CD4-positive, CD25-positive, alpha-beta regulatory T cell (primary cell): ENCODE data around the gene DUSP21. TPM values are rescaled to one million over a fixed set of nuclear protein-coding genes. Genes with fewer than 3 reads are reported as not detected.
"Not testable (repeated sequence)": the region's sequence is repeated elsewhere in the genome, so short reads cannot be mapped to it uniquely, and the experiment has no call there.

Source experiments
- ATAC-seq, 2 donors: fragments of 150-1000 bp; cut with Tn5 transposase; one replicate each; pipeline ENCODE4 v1.10.0; 2021; ENCODE audit warnings: low read depth in 2 of 2, moderate number of reproducible peaks in 2 of 2, moderate library complexity in 1 of 2
- DNase-seq, 3 donors: peaks; one replicate each; pipeline versions ENCODE4 v3.0.0 to v3.0.0-alpha.2; 2012 to 2022; ENCODE audit warnings: mixed read lengths in 1 of 3
- H3K27ac ChIP-seq: one replicate; pipeline ENCODE4 v1.7.0; 2013; ENCODE audit warnings: mild to moderate bottlenecking, low read length; ENCODE audit not compliant: insufficient read depth, poor library complexity, severe bottlenecking
- H3K27me3 ChIP-seq: one replicate; pipeline ENCODE4 v1.7.0; 2013; ENCODE audit warnings: low read length; ENCODE audit not compliant: control insufficient read depth, insufficient read depth
- H3K36me3 ChIP-seq: one replicate; pipeline ENCODE4 v1.7.0; 2013; ENCODE audit warnings: mild to moderate bottlenecking, low read length, moderate library complexity; ENCODE audit not compliant: control insufficient read depth, insufficient read depth
- H3K4me1 ChIP-seq: 2 replicates; pipeline ENCODE4 v1.7.0; 2013; ENCODE audit warnings: mild to moderate bottlenecking, low read length; ENCODE audit not compliant: insufficient read depth, control insufficient read depth, poor library complexity, severe bottlenecking
- H3K4me3 ChIP-seq: one replicate; pipeline ENCODE4 v1.7.0; 2013; ENCODE audit warnings: low read depth, mild to moderate bottlenecking, low read length, moderate library complexity
- H3K9me3 ChIP-seq, 2 experiments: 1 replicate in 1 of 2; 2 replicates in 1 of 2; pipeline ENCODE4 v1.7.0; 2013; ENCODE audit warnings: low read length in 2 of 2, mild to moderate bottlenecking in 1 of 2, moderate library complexity in 1 of 2; ENCODE audit not compliant: control insufficient read depth in 2 of 2
- H3K27ac Mint-ChIP-seq, 3 donors: one replicate each; pipeline ENCODE4 v1.8.0; 2020 to 2022; ENCODE audit warnings: mild to moderate bottlenecking in 3 of 3, mixed read lengths in 3 of 3, moderate library complexity in 2 of 3
- H3K27me3 Mint-ChIP-seq: one replicate; pipeline ENCODE4 v1.8.0; 2022; ENCODE audit warnings: mild to moderate bottlenecking, mixed read lengths
- H3K36me3 Mint-ChIP-seq: one replicate; pipeline ENCODE4 v1.8.0; 2020; ENCODE audit warnings: mixed read lengths
- H3K4me1 Mint-ChIP-seq, 4 donors: one replicate each; pipeline ENCODE4 v1.8.0; 2020 to 2022; ENCODE audit warnings: mixed read lengths in 4 of 4, mild to moderate bottlenecking in 1 of 4
- H3K4me3 Mint-ChIP-seq, 4 donors: one replicate each; pipeline ENCODE4 v1.8.0; 2020 to 2022; ENCODE audit warnings: mild to moderate bottlenecking in 4 of 4, mixed read lengths in 4 of 4, moderate library complexity in 3 of 4
- H3K9me3 Mint-ChIP-seq, 7 donors: one replicate each; pipeline ENCODE4 v1.8.0; 2020 to 2022; ENCODE audit warnings: mixed read lengths in 7 of 7, mild to moderate bottlenecking in 3 of 7, moderate library complexity in 2 of 7
- polyA plus RNA-seq, 4 donors: library from polyadenylated mRNA; unstranded; fragments of 300-500 nt; fragmentation: Illumina TruSeq; gene quantifications; one replicate each; pipeline ENCODE4 v1.2.3, GENCODE V29; 2021
- total RNA-seq: library from RNA; stranded (reverse); gene quantifications from one replicate; pipeline ENCODE4 v1.2.3, GENCODE V29; 2022

The DUSP21 gene
- total and polyA plus RNA-seq, 5 donors from 2014 or later: not detected

GRCh38 chrX:44828008-44828605 lies 15.7 kb upstream of the DUSP21 start:
- Histone ChIP-seq H3K9me3 (no peaks in the 10 kb centered on the region), H3K27me3 (no peaks in the 10 kb centered on the region), H3K27ac (no peak overlapping the region), H3K36me3 (no peaks in the 10 kb centered on the region), H3K4me1 (no peaks in the 10 kb centered on the region), H3K4me3 (no peak overlapping the region)
- ATAC-seq (no peak), DNase-seq (no peak)
- Mint-ChIP-seq H3K9me3 (no peaks in the 10 kb centered on the region), H3K4me1 (no peaks in the 10 kb centered on the region), H3K36me3 (no peaks in the 10 kb centered on the region), H3K27me3 (no peaks in the 10 kb centered on the region), H3K4me3 (no peak overlapping the region), H3K27ac (no peak overlapping the region)

- no peak overlapping the region for H3K27ac ChIP-seq
- ATAC-seq: no peak
These were observed 14.0 kb upstream of the DUSP21 start for GRCh38 chrX:44829832-44830231.

GRCh38 chrX:44842550-44843317 lies 1.1 kb upstream of the DUSP21 start:
- DNase-seq (no peak), ATAC-seq (no peak)
- Mint-ChIP-seq H3K4me3 (no peak overlapping the region), H3K27ac (no peak overlapping the region), H3K4me1 (no peaks in the 10 kb centered on the region), H3K27me3 (peaks cover 4% of the 10 kb centered on the region), H3K9me3 (peaks cover 0 to under 1% (median 0%) of the 10 kb centered on the region in 7 donors), H3K36me3 (no peaks in the 10 kb centered on the region)
- Histone ChIP-seq H3K4me3 (no peak overlapping the region), H3K27ac (no peak overlapping the region), H3K36me3 (no peaks in the 10 kb centered on the region), H3K4me1 (no peaks in the 10 kb centered on the region), H3K9me3 (no peaks in the 10 kb centered on the region), H3K27me3 (no peaks in the 10 kb centered on the region)

More at GRCh38 chrX:44829832-44830231, 14.0 kb upstream of the DUSP21 start:
- Mint-ChIP-seq H3K4me3 (no peak overlapping the region), H3K27ac (no peak overlapping the region), H3K4me1 (no peaks in the 10 kb centered on the region), H3K27me3 (no peaks in the 10 kb centered on the region), H3K36me3 (no peaks in the 10 kb centered on the region), H3K9me3 (no peaks in the 10 kb centered on the region)
- no peaks in the 10 kb centered on the region for H3K36me3 ChIP-seq
- H3K9me3 ChIP-seq: no peaks in the 10 kb centered on the region
- no peaks in the 10 kb centered on the region for H3K27me3 ChIP-seq
- H3K4me3 ChIP-seq: no peak overlapping the region
- DNase-seq: no peak
- no peaks in the 10 kb centered on the region for H3K4me1 ChIP-seq

GRCh38 chrX:44843318-44843702 lies 511 bp upstream of the DUSP21 start:
- Histone ChIP-seq H3K4me1 (no peaks in the 10 kb centered on the region), H3K27me3 (no peaks in the 10 kb centered on the region), H3K4me3 (no peak overlapping the region), H3K36me3 (no peaks in the 10 kb centered on the region), H3K9me3 (no peaks in the 10 kb centered on the region), H3K27ac (no peak overlapping the region)
- H3K27me3 Mint-ChIP-seq: peaks cover 4% of the 10 kb centered on the region
- H3K9me3 Mint-ChIP-seq: peaks cover 0 to 1% (median 0%) of the 10 kb centered on the region in 7 donors
- H3K4me1 Mint-ChIP-seq: no peaks in the 10 kb centered on the region
- no peak for ATAC-seq
- no peak overlapping the region for H3K4me3 Mint-ChIP-seq
- DNase-seq: no peak
- no peaks in the 10 kb centered on the region for H3K36me3 Mint-ChIP-seq
- no peak overlapping the region for H3K27ac Mint-ChIP-seq

DNA sequence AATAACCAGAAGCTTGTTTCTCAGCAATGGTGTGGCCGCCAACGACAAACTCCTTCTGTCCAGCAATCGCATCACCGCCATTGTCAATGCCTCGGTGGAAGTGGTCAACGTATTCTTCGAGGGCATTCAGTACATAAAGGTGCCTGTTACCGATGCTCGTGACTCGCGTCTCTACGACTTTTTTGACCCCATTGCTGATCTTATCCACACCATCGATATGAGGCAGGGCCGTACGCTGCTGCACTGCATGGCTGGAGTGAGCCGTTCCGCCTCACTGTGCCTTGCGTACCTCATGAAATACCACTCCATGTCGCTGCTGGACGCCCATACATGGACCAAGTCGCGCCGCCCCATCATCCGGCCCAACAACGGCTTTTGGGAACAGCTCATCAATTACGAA lies 383 bp downstream of the DUSP21 start:
- Histone ChIP-seq H3K9me3 (no peaks in the 10 kb centered on the region), H3K4me1 (no peaks in the 10 kb centered on the region), H3K27me3 (no peaks in the 10 kb centered on the region), H3K4me3 (no peak overlapping the region), H3K36me3 (no peaks in the 10 kb centered on the region), H3K27ac (no peak overlapping the region)
- Mint-ChIP-seq H3K9me3 (peaks cover 0 to 1% (median 0%) of the 10 kb centered on the region in 7 donors), H3K4me3 (no peak overlapping the region), H3K36me3 (no peaks in the 10 kb centered on the region), H3K4me1 (no peaks in the 10 kb centered on the region), H3K27ac (no peak overlapping the region), H3K27me3 (peaks cover 4% of the 10 kb centered on the region)
- ATAC-seq: no peak
- no peak for DNase-seq

GRCh38 chrX:44850891-44851290 lies 7.1 kb downstream of the DUSP21 start:
- not testable (repeated sequence) for H3K27me3 ChIP-seq, H3K9me3 ChIP-seq, H3K27ac ChIP-seq, H3K27me3 Mint-ChIP-seq, ATAC-seq, DNase-seq, H3K4me3 Mint-ChIP-seq, H3K4me3 ChIP-seq, H3K36me3 ChIP-seq, H3K36me3 Mint-ChIP-seq, H3K4me1 ChIP-seq, H3K9me3 Mint-ChIP-seq, H3K4me1 Mint-ChIP-seq, H3K27ac Mint-ChIP-seq

DNA sequence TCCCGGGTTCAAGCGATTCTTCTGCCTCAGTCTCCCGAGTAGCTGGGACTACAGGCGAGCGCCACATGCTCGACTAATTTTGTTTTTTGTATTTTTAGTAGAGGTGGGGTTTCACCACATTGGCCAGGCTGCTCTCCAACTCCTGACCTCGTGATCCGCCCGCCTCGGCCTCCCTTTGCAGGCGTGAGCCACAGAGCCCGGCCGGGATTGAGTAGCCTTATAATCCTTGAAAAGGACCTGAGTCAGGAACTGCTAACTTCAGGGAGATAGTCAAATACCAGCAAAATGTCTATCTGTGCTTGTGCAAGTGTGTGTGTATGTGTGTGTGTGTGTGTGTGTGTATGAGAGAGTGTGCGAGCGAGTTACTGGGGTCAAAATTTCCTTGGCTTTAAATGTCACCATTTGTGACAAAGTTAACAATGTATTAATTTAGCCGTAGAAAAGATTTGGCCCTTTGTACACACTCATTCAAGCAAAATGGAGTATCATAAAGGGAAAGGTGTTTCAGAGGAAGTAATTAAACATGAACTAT lies 27.4 kb downstream of the DUSP21 start:
- ATAC-seq (no peak), DNase-seq (no peak)
- Mint-ChIP-seq H3K4me3 (peak overlapping the region; percentile 42 to 98 (median 84)), H3K27me3 (no peaks in the 10 kb centered on the region), H3K4me1 (peaks cover 6 to 32% (median 10%) of the 10 kb centered on the region in 4 donors), H3K36me3 (no peaks in the 10 kb centered on the region), H3K9me3 (no peaks in the 10 kb centered on the region), H3K27ac (peak overlapping the region in 2 of 3 donors; percentile 27 to 95)
- no peaks in the 10 kb centered on the region for H3K27me3 ChIP-seq
- H3K4me1 ChIP-seq: peaks cover 25% of the 10 kb centered on the region
- H3K9me3 ChIP-seq: no peaks in the 10 kb centered on the region
- H3K27ac ChIP-seq: no peak overlapping the region
- no peaks in the 10 kb centered on the region for H3K36me3 ChIP-seq
- H3K4me3 ChIP-seq: peak overlapping the region; percentile 79
